Measurements from ENCODE around the gene MSMB. TPM values are rescaled to one million over a fixed set of nuclear protein-coding genes. Genes with fewer than 3 reads are reported as not detected.

The MSMB gene
- total RNA-seq, 4 donors from 2014 or later: 4.5 to 104 (median 86.9) TPM; not detected in 1

DNA sequence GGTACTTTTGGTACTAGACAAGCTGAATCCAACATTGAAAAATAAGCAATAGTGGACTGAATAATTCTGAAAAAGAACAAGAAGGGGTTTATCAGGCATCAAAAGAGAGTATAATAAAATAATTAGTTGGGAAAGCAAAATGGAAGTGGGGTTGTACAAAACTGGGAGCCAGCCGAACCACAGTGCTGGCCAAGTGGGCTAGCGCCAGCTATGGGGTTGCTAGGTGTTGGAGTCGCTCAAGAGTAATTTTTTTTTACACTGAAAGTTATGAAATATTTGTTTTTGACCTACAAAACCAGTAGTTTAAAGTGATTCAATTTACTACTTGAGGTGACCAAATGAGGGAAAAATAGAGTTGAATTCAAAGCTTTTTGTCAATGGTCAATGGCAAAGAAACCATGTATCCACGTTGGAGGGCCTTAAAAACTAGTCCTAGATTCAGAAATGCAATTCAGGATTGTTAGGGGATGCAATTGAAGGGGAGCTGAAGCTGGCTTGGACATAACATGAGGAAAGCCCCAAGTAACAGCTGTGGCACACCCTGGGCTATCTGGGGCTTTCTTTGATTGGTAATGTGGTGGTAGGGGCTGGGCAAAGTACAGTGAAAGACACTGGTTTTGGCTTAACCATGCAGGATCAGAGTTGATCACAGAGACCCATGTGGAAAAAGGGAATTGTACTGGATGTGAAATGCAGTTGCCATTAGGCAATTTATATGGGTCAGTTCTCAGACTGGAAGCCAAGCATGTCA, 28.3 kb upstream of the MSMB start:
- H3K4me1 ChIP-seq: no peaks in the 10 kb centered on the region
- H3K4me3 ChIP-seq: no peak overlapping the region
- H3K36me3 ChIP-seq: no peaks in the 10 kb centered on the region
- TF ChIP-seq POLR2A (IDR thresholded peaks at IDR 0.05): no peak
- TF ChIP-seq, protein P1, sequence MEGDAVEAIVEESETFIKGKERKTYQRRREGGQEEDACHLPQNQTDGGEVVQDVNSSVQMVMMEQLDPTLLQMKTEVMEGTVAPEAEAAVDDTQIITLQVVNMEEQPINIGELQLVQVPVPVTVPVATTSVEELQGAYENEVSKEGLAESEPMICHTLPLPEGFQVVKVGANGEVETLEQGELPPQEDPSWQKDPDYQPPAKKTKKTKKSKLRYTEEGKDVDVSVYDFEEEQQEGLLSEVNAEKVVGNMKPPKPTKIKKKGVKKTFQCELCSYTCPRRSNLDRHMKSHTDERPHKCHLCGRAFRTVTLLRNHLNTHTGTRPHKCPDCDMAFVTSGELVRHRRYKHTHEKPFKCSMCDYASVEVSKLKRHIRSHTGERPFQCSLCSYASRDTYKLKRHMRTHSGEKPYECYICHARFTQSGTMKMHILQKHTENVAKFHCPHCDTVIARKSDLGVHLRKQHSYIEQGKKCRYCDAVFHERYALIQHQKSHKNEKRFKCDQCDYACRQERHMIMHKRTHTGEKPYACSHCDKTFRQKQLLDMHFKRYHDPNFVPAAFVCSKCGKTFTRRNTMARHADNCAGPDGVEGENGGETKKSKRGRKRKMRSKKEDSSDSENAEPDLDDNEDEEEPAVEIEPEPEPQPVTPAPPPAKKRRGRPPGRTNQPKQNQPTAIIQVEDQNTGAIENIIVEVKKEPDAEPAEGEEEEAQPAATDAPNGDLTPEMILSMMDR (IDR thresholded peaks at IDR 0.05): no peak
- no peak for TF ChIP-seq EP300 (IDR thresholded peaks at IDR 0.05)
- DNase-seq (ENCODE audit: low spot score in 2 of 2): peak in 1 of 2 donors; percentile 13
- no peaks in the 10 kb centered on the region for H3K9me3 ChIP-seq
- H3K27me3 ChIP-seq: no peaks in the 10 kb centered on the region
- 49% methylated on average over 4 of the region's 4 CpGs for WGBS
- H3K27ac ChIP-seq: no peak overlapping the region

DNA sequence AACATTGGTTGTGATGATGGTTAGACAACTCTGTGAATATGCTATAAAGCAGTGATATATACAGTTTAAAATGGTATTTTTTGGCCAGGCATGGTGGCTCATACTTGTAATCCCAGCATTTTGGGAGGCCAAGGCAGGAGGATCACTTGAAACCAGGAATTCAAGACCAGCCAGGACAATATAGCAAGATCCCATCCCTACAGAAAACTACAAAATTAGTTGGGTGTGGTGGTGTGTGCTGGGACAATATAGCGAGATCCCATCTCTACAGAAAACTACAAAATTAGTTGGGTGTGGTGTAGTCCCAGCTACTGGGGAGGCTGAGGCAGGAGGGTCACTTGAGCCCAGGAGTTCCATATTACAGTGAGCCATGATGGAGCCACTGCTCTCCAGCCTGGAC, 27.5 kb upstream of the MSMB start:
- WGBS: 96% methylated on average over 1 of the region's 1 CpG
- peak in 1 of 2 donors; percentile 23 for DNase-seq (ENCODE audit: low spot score in 2 of 2)
- no peaks in the 10 kb centered on the region for H3K9me3 ChIP-seq
- H3K4me3 ChIP-seq: no peak overlapping the region
- H3K4me1 ChIP-seq: no peaks in the 10 kb centered on the region
- H3K36me3 ChIP-seq: no peaks in the 10 kb centered on the region
- no peaks in the 10 kb centered on the region for H3K27me3 ChIP-seq
- no peak overlapping the region for H3K27ac ChIP-seq
- TF ChIP-seq, protein P1 (IDR thresholded peaks at IDR 0.05): no peak
- no peak for TF ChIP-seq POLR2AphosphoS5 (IDR thresholded peaks at IDR 0.05)

DNA sequence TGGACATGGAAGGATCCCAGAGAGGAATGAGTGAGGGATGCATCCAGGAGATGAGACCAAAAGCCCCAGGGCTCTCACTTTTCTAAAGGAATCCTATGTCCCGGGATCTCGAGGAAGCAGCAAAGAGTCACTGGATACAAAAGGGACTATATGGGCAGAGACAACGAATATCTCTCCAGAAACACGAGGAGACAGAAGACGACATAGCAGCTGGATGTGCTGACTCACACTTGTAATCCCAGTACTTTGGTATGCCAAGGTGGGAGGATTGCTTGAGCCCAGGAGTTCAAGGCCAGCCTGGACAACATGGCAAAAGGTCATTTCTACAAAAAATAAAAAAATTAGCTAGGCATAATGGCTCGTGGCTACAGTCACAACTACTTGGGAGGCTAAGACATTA, 24.7 kb upstream of the MSMB start:
- H3K4me1 ChIP-seq: no peaks in the 10 kb centered on the region
- WGBS: 43% methylated on average over 6 of the region's 6 CpGs
- no peaks in the 10 kb centered on the region for H3K27me3 ChIP-seq
- DNase-seq (ENCODE audit: low spot score in 2 of 2): peak in 1 of 2 donors; percentile 3
- no peak for TF ChIP-seq POLR2AphosphoS5 (IDR thresholded peaks at IDR 0.05)
- no peak for TF ChIP-seq POLR2A (IDR thresholded peaks at IDR 0.05)
- TF ChIP-seq, protein P1 (IDR thresholded peaks at IDR 0.05): no peak
- no peak for TF ChIP-seq EP300 (IDR thresholded peaks at IDR 0.05)
- no peak overlapping the region for H3K27ac ChIP-seq
- no peak overlapping the region for H3K4me3 ChIP-seq
- no peaks in the 10 kb centered on the region for H3K36me3 ChIP-seq
- H3K9me3 ChIP-seq: no peaks in the 10 kb centered on the region

DNA sequence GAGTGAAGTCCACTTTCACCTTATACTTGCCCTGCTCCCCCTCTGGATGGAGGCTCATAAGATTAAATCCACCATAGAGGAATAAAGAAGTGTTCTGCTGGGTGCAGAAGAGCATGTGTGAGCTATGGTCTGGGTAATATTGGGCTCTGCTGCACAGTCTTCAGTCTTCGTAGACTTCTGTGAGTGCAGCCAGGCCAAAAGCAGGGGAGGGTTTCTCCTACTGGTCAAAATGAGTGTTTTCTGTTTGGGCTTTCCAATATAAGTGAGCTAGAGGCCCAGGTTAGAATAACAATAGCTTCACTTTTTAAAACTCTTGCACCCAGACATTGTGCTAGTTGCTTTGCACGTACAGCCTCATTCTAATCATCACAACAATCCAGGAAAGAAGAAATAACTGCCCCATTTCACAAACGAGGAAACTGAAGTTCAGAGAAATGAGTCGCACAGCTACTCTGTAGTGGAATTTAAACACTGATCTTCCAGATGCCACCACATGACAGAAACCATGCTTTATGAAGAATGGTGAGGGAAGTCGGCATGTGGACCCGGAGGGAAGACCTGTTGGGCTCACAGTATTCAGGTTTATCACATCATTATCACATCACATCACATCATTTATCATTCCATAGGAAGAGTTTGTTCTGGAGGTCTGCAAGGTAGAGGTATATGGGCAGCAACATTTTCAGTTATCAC, 23.8 kb upstream of the MSMB start:
- Histone ChIP-seq H3K27me3 (no peaks in the 10 kb centered on the region), H3K4me3 (no peak overlapping the region)

DNA sequence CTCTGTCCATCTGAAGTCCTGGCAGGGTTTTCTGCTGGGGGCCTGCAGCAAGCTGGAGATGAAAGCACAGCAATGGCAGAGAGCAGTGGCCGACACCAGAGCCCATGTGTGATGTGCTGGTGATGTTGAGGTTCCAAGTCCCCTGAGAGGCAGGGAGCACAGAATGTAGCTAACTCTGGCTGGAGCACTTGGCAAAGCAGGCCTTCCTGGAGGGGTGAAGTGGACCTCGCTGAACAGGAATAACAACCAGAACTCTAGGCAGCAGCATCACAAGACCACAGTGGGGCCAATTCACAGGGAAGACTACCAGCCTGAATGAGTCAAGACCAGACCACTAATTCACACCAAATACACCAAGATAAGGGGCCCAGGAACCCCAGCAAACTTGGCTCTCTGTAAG, 22.8 kb upstream of the MSMB start:
- Histone ChIP-seq H3K36me3 (no peaks in the 10 kb centered on the region), H3K4me1 (no peaks in the 10 kb centered on the region), H3K27ac (no peak overlapping the region), H3K9me3 (no peaks in the 10 kb centered on the region), H3K4me3 (no peak overlapping the region), H3K27me3 (no peaks in the 10 kb centered on the region)
- WGBS: 68% methylated on average over 2 of the region's 2 CpGs
- TF ChIP-seq POLR2AphosphoS5 (IDR thresholded peaks at IDR 0.05) (no peak), POLR2A (IDR thresholded peaks at IDR 0.05) (no peak), EP300 (IDR thresholded peaks at IDR 0.05) (no peak)
- TF ChIP-seq, protein P1 (IDR thresholded peaks at IDR 0.05): no peak
- no peak for DNase-seq (ENCODE audit: low spot score in 2 of 2)

More for the DNA sequence above, 23.8 kb upstream of the MSMB start:
- no peaks in the 10 kb centered on the region for H3K9me3 ChIP-seq
- 57% methylated on average over 6 of the region's 6 CpGs for WGBS
- no peak overlapping the region for H3K27ac ChIP-seq
- H3K4me1 ChIP-seq: no peaks in the 10 kb centered on the region
- H3K36me3 ChIP-seq: no peaks in the 10 kb centered on the region
- TF ChIP-seq, protein P1 (IDR thresholded peaks at IDR 0.05): no peak
- TF ChIP-seq POLR2AphosphoS5 (IDR thresholded peaks at IDR 0.05) (no peak), EP300 (IDR thresholded peaks at IDR 0.05) (no peak), POLR2A (IDR thresholded peaks at IDR 0.05) (no peak)
- DNase-seq (ENCODE audit: low spot score in 2 of 2): peak in 1 of 2 donors; percentile 7

Measured in suprapubic skin (tissue), 4 donors.